HepG2 (cell line): ENCODE data around the gene SLC20A1. TPM values are rescaled to one million over a fixed set of nuclear protein-coding genes. Genes with fewer than 3 reads are reported as not detected.

Experiments
- ATAC-seq: fragments of 200-7000 bp; cut with Tn5 transposase; 3 replicates; pipeline ENCODE4 v1.9.1; 2020; ENCODE audit warnings: mild to moderate bottlenecking, moderate library complexity
- BruUV-seq: library from RNA; stranded (reverse); fragments of 400-500 nt; replicated peaks from 2 replicates; lab custom pipeline; 2021; lab: Mats Ljungman, UMichigan
- CTCF ChIA-PET: fragments of 300-600 bp; formaldehyde crosslinking; extraction: SDS; loops from one replicate; lab custom pipeline; 2021; ENCODE audit warnings: low total read pairs, inconsistent platforms, low intra/inter-chr PET ratio; lab: Yijun Ruan, JAX
- POLR2A ChIA-PET: fragments of 350-600 bp; sonication (Branson Sonifier 250); formaldehyde crosslinking; loops from one replicate; lab custom pipeline; 2020; ENCODE audit warnings: antibody characterized with exemption, inconsistent platforms; lab: Yijun Ruan, JAX
- DNase-seq: peaks from one replicate; pipeline ENCODE4 v3.0.0-alpha.2; 2015; ENCODE audit warnings: low spot score
- FAIRE-seq: peaks from 3 replicates; lab custom pipeline; 2011; peaks lifted over from hg19 to GRCh38; lab: Jason Lieb, UNC
- H2AFZ ChIP-seq: one replicate; pipeline ENCODE4 v1.6.1; 2011; ENCODE audit warnings: low read length, inconsistent platforms
- H3K27ac ChIP-seq: fragments of 300-600 bp; 3 replicates; pipeline ENCODE4 v1.8.0; 2011; ENCODE audit warnings: mixed run types, mild to moderate bottlenecking, mixed read lengths, low read length, inconsistent platforms; ENCODE audit not compliant: insufficient read depth; ENCODE audit errors: extremely low read length
- H3K27me3 ChIP-seq, 2 experiments: fragments of 200-600 bp in 1 of 2; 2 replicates in 1 of 2; 3 replicates in 1 of 2; pipeline versions ENCODE4 v1.6.0 to v1.8.0; 2011; ENCODE audit warnings: low read length in 2 of 2, mild to moderate bottlenecking in 2 of 2, moderate library complexity in 2 of 2, inconsistent platforms in 1 of 2; ENCODE audit not compliant: insufficient read depth in 2 of 2, control insufficient read depth in 1 of 2
- H3K36me3 ChIP-seq, 2 experiments: fragments of 200-600 bp in 1 of 2; replicated peaks in 1 of 2; 2 replicates in 1 of 2; 3 replicates in 1 of 2; pipeline versions ENCODE4 v1.5.1 to v1.8.0; 2011; ENCODE audit warnings: low read length in 2 of 2, inconsistent platforms in 1 of 2; ENCODE audit not compliant: insufficient read depth in 2 of 2, control insufficient read depth in 1 of 2
- H3K4me1 ChIP-seq: 2 replicates; pipeline ENCODE4 v1.5.1; 2012; ENCODE audit warnings: low read length, inconsistent platforms; ENCODE audit not compliant: insufficient read depth
- H3K4me2 ChIP-seq: 2 replicates; pipeline ENCODE4 v1.6.0; 2011; ENCODE audit warnings: low read depth, low read length, inconsistent platforms
- H3K4me3 ChIP-seq, 3 experiments: fragments of 200-600 bp in 1 of 3; sonication (generic), shearing (Covaris generic) in 1 of 3; replicated peaks in 1 of 3; 2 replicates each; pipeline ENCODE4 v1.5.1; 2011 to 2016; ENCODE audit warnings: low read length in 3 of 3, inconsistent platforms in 2 of 3, low read depth in 2 of 3, mild to moderate bottlenecking in 2 of 3, control low read depth in 1 of 3, mixed read lengths in 1 of 3; ENCODE audit not compliant: insufficient read depth in 1 of 3
- H3K79me2 ChIP-seq: one replicate; pipeline ENCODE4 v1.6.1; 2011; ENCODE audit warnings: low read length, inconsistent platforms; ENCODE audit not compliant: insufficient read depth
- H3K9ac ChIP-seq: 2 replicates; pipeline ENCODE4 v1.6.0; 2011; ENCODE audit warnings: mild to moderate bottlenecking, low read depth, low read length, inconsistent platforms; ENCODE audit not compliant: insufficient read depth
- H3K9me3 ChIP-seq: 2 replicates; pipeline ENCODE4 v1.5.1; 2012; ENCODE audit warnings: mild to moderate bottlenecking, low read length
- H4K20me1 ChIP-seq: 2 replicates; pipeline ENCODE4 v1.6.0; 2011; ENCODE audit warnings: inconsistent platforms, mild to moderate bottlenecking, low read length, moderate library complexity; ENCODE audit not compliant: insufficient read depth
- BCL6 ChIP-seq: IDR thresholded peaks from 2 replicates; pipeline ENCODE4 v1.6.1; 2016; ENCODE audit warnings: missing genetic modification reagents, missing compliant biosample characterization
- SIX1 ChIP-seq: sonication (generic); formaldehyde crosslinking; IDR thresholded peaks from 2 replicates; pipeline ENCODE4 v1.4.0; 2020; ENCODE audit warnings: missing genetic modification reagents, borderline replicate concordance
- SP5 ChIP-seq: IDR thresholded peaks from 2 replicates; pipeline ENCODE4 v1.6.1; 2016; ENCODE audit warnings: low read depth, borderline replicate concordance
- SRSF4 ChIP-seq: fragments of 200-400 bp; formaldehyde crosslinking; IDR thresholded peaks from one replicate; pipeline ENCODE4 v1.6.1; 2018; ENCODE audit warnings: mild to moderate bottlenecking, low read depth, low read length, moderate library complexity; ENCODE audit not compliant: poor library complexity, severe bottlenecking
- TBP ChIP-seq: sonication (generic); formaldehyde crosslinking; IDR thresholded peaks from 2 replicates; pipeline ENCODE4 v1.5.0; 2020; ENCODE audit warnings: missing genetic modification reagents
- U2AF1 ChIP-seq: fragments of 200-400 bp; formaldehyde crosslinking; optimal IDR thresholded peaks from 2 replicates; pipeline ENCODE3; 2017; ENCODE audit warnings: mild to moderate bottlenecking, low read depth, low read length
- ZBTB38 ChIP-seq: sonication (generic); formaldehyde crosslinking; IDR thresholded peaks from 2 replicates; pipeline ENCODE4 v1.5.1; 2020; ENCODE audit warnings: mild to moderate bottlenecking, missing genetic modification reagents
- WGBS: methylation state at CpG from one replicate; pipeline ENCODE4 v1.1.6; 2017; ENCODE audit warnings: low lambda C conversion rate; 5-methylcytosine and 5-hydroxymethylcytosine counted together
- in situ Hi-C: cut with HindIII; loops from 2 replicates; pipeline ENCODE4 v1.10.0; 2017; ENCODE audit warnings: low pct_unique_long_range_greater_than_20kb; ENCODE audit not compliant: extremely low pct_ligation_motif_present
- intact Hi-C: fragments of 100-400 bp; cut with micrococcal nuclease; formaldehyde crosslinking; loops from one replicate; pipeline ENCODE4 v1.10.0; 2022; ENCODE audit not compliant: unreplicated experiment
- polyA plus RNA-seq, 8 experiments: library from polyadenylated mRNA; depleted of rRNA in 3 of 8; stranded (reverse) in 7 of 8; unstranded in 1 of 8; fragments of >200 nt; fragmentation: Illumina TruSeq in 4 of 8; extraction: Trizol in 4 of 8; gene quantifications; 2 replicates each; pipeline versions ENCODE4 v1.2.1 to v1.2.3, GENCODE V29; 2011 to 2016; ENCODE audit warnings: low read depth in 4 of 8, missing spikeins in 1 of 8, mixed read lengths in 1 of 8; ENCODE audit not compliant: insufficient read depth in 1 of 8
- total RNA-seq, 5 experiments: library from RNA; depleted of rRNA; stranded (reverse); fragments of >200 nt; fragmentation: Illumina TruSeq; extraction: Trizol; gene quantifications; 2 replicates each; pipeline ENCODE4 v1.2.3, GENCODE V29; 2016; ENCODE audit warnings: low read depth in 1 of 5

The SLC20A1 gene
- total and polyA plus RNA-seq, 2 of the 13 experiments (the other 11 are each of a cell fraction or from before 2014, with no cell fraction given): 54.0 to 85.9 TPM

GRCh38 chr2:112687522-112687921, 41.8 kb downstream of the SLC20A1 start:
- 65% methylated on average over 6 of the region's 6 CpGs for WGBS
- H3K36me3 ChIP-seq: no peaks in the 10 kb centered on the region
- ChIA-PET POLR2A (interaction anchor here (1.0 kb wide), 1 partner anchor 42 kb away, joined by 3 read pairs; no protein-coding TSS in a partner anchor), CTCF (no interaction called here)
- no peak overlapping the region for H3K27ac ChIP-seq
- H3K27me3 ChIP-seq: peaks cover 0 to 8% of the 10 kb centered on the region in 2 experiments; a peak in 1 of 5 replicates
- in situ Hi-C loops (loop anchor here (5.0 kb wide), 1 partner anchor 60 kb away; no protein-coding TSS in a partner anchor), intact Hi-C loops (no loop called here)
- DNase-seq (no peak), ATAC-seq (no peak), FAIRE-seq (no peak)
- no peak overlapping the region for H3K4me2 ChIP-seq
- H2AFZ ChIP-seq: no peak overlapping the region
- no TSS peak for BruUV-seq
- H3K4me3 ChIP-seq: no peak overlapping the region
- H3K9me3 ChIP-seq: no peaks in the 10 kb centered on the region
- no peak overlapping the region for H3K9ac ChIP-seq
- TF ChIP-seq ZBTB38 (CRISPR knock-in tag): 0 out of 2 replicates have a peak, but pooled peaks have one; percentile 18
- TF ChIP-seq SIX1 (CRISPR knock-in tag): no peak
- TF ChIP-seq U2AF1: no peak
- no peak for TF ChIP-seq TBP (CRISPR knock-in tag)
- TF ChIP-seq SP5 (CRISPR knock-in tag): no peak
- no peak for TF ChIP-seq SRSF4
- TF ChIP-seq BCL6 (CRISPR knock-in tag): no peak
- H3K79me2 ChIP-seq: no peaks in the 10 kb centered on the region
- H4K20me1 ChIP-seq: no peaks in the 10 kb centered on the region
- peaks cover 57% of the 10 kb centered on the region for H3K4me1 ChIP-seq
